ENCODE results near the gene MACROD2.

MACROD2 gene

GRCh38 chr20:15599961-15600360 lies 1604.6 kb downstream of the MACROD2 start:
- H3K27me3 ChIP-seq (ENCODE audit: low read depth) = no peaks in the 10 kb centered on the region
- H3K4me1 ChIP-seq = no peaks in the 10 kb centered on the region
- in situ Hi-C loops (cut with MboI; ENCODE audit: low sequenced_read_pairs) = no loop called here
- no peaks in the 10 kb centered on the region for H3K9me3 ChIP-seq
- H3K4me3 ChIP-seq = no peak overlapping the region
- no peak for DNase-seq (ENCODE audit: low spot score in 2 of 2)
- H3K36me3 ChIP-seq (replicated peaks) = no peaks in the 10 kb centered on the region

- no peak overlapping the region for H3K4me3 ChIP-seq
- H3K36me3 ChIP-seq (replicated peaks) = no peaks in the 10 kb centered on the region
- in situ Hi-C loops (cut with MboI; ENCODE audit: low sequenced_read_pairs) = no loop called here
- H3K9me3 ChIP-seq = no peaks in the 10 kb centered on the region
- H3K4me1 ChIP-seq = no peaks in the 10 kb centered on the region
- no peaks in the 10 kb centered on the region for H3K27me3 ChIP-seq (ENCODE audit: low read depth)
- no peak for DNase-seq (ENCODE audit: low spot score in 2 of 2)
These were observed 1605.2 kb downstream of the MACROD2 start for GRCh38 chr20:15600565-15600964.

DNA sequence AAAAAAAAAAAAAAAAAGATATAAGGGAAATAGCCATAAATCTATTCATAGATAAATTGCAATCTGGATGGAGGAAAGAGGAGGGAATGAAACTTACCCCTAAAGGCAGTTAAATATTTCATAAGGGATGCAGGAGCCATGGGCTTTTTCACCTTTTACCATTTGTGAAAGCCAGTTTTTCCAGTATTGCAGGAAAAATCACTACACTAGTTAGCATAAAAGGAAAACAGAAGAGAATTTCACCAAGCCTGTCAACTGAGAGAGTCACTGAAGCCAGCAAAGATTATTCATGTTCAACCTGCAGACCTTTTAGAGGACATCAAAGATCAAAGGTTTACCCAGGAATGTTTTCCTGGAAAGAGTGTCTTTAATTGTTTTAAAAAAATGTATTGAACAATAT lies 1608.2 kb downstream of the MACROD2 start:
- no peaks in the 10 kb centered on the region for H3K9me3 ChIP-seq
- H3K36me3 ChIP-seq (replicated peaks) = no peaks in the 10 kb centered on the region
- in situ Hi-C loops (cut with MboI; ENCODE audit: low sequenced_read_pairs) = no loop called here
- H3K4me3 ChIP-seq = no peak overlapping the region
- no peaks in the 10 kb centered on the region for H3K4me1 ChIP-seq
- DNase-seq (ENCODE audit: low spot score in 2 of 2) = no peak
- H3K27me3 ChIP-seq (ENCODE audit: low read depth) = no peaks in the 10 kb centered on the region

GRCh38 chr20:15603978-15604805 lies 1608.9 kb downstream of the MACROD2 start:
- no peak for DNase-seq (ENCODE audit: low spot score in 2 of 2)
- no peaks in the 10 kb centered on the region for H3K4me1 ChIP-seq
- H3K27me3 ChIP-seq (ENCODE audit: low read depth) = no peaks in the 10 kb centered on the region
- H3K36me3 ChIP-seq (replicated peaks) = no peaks in the 10 kb centered on the region
- H3K4me3 ChIP-seq = no peak overlapping the region
- H3K9me3 ChIP-seq = no peaks in the 10 kb centered on the region
- in situ Hi-C loops (cut with MboI; ENCODE audit: low sequenced_read_pairs) = no loop called here

DNA sequence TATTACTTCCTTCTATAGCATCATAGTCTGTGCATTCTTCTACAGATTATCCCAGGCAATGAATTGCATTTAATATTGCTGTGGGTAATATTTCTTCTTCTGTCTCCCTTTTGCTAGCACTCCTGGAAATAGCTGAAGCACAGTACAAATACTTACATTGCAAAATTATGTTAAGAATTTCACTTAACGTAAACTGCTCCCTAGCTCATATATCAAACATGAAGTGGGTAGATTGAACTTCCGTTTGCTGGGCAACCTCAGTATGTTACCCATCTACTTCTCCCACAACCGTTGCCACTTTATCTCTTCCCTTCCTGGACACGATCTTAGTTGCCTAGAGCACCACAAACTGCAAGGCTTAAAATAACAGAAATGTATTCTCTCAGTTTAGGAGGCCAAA lies 1614.6 kb downstream of the MACROD2 start:
- in situ Hi-C loops (cut with MboI; ENCODE audit: low sequenced_read_pairs) = no loop called here
- Histone ChIP-seq H3K9me3 (no peaks in the 10 kb centered on the region), H3K36me3 (replicated peaks) (no peaks in the 10 kb centered on the region), H3K4me1 (no peaks in the 10 kb centered on the region; the same call in 1 of the 2 replicates), H3K27me3 (ENCODE audit: low read depth) (no peaks in the 10 kb centered on the region), H3K4me3 (no peak overlapping the region)
- DNase-seq (ENCODE audit: low spot score in 2 of 2) = no peak

DNA sequence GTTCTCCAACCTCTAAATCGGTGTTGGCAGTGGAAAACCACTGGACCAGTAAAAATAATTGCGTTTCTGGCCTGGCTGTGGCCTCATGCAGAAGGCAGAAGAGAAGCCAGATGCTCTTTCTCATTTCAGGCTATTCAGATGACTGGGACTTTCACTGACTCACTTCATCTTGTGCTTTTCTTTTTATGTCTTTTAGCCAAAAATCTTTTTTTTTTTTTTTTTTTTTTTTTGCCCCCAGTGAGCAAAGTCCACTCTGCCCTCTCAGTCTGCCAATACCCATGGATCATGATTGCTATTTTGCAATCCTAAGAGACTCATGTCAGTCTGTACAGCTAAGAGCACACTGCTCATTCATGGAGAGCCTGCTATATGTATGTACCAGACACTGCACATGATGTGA lies 1615.5 kb downstream of the MACROD2 start:
- Histone ChIP-seq H3K36me3 (replicated peaks) (no peaks in the 10 kb centered on the region), H3K27me3 (ENCODE audit: low read depth) (no peaks in the 10 kb centered on the region), H3K4me3 (no peak overlapping the region), H3K9me3 (no peaks in the 10 kb centered on the region), H3K4me1 (no peaks in the 10 kb centered on the region; the same call in 1 of the 2 replicates)
- in situ Hi-C loops (cut with MboI; ENCODE audit: low sequenced_read_pairs) = no loop called here
- DNase-seq (ENCODE audit: low spot score in 2 of 2) = no peak

- no peaks in the 10 kb centered on the region for H3K27me3 ChIP-seq (ENCODE audit: low read depth)
- H3K9me3 ChIP-seq = no peaks in the 10 kb centered on the region
- DNase-seq (ENCODE audit: low spot score in 2 of 2) = no peak
- in situ Hi-C loops (cut with MboI; ENCODE audit: low sequenced_read_pairs) = no loop called here
- H3K36me3 ChIP-seq (replicated peaks) = no peaks in the 10 kb centered on the region
- no peaks in the 10 kb centered on the region; the same call in 1 of the 2 replicates for H3K4me1 ChIP-seq
- no peak overlapping the region for H3K4me3 ChIP-seq
These were observed 1616.2 kb downstream of the MACROD2 start for GRCh38 chr20:15611541-15611940.

- DNase-seq (ENCODE audit: low spot score in 2 of 2) = no peak
- in situ Hi-C loops (cut with MboI; ENCODE audit: low sequenced_read_pairs) = no loop called here
- no peaks in the 10 kb centered on the region; the same call in 1 of the 2 replicates for H3K4me1 ChIP-seq
- H3K4me3 ChIP-seq = no peak overlapping the region
- H3K9me3 ChIP-seq = no peaks in the 10 kb centered on the region
- H3K27me3 ChIP-seq (ENCODE audit: low read depth) = no peaks in the 10 kb centered on the region
- H3K36me3 ChIP-seq (replicated peaks) = no peaks in the 10 kb centered on the region
These were observed 1616.9 kb downstream of the MACROD2 start for GRCh38 chr20:15612198-15612597.

DNA sequence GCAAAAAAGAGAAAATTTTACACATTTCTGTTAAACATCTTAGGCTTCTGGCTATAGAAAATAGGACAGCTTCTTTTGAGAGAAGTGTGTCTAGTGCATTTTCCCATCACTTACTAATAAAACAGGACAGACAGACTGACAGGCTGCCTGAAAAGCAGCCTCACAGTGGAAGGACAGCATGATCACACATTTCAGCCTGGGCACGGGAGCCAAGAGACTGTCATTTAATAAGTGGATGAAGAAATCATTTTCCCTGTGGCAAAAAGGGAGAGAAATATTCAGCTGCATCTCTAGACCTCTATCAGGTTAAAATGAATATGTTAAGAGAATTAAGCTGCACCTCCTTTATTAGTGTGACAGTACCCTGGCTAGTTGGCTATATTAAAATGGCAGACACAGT lies 1617.5 kb downstream of the MACROD2 start:
- Histone ChIP-seq H3K36me3 (replicated peaks) (no peaks in the 10 kb centered on the region), H3K4me3 (no peak overlapping the region), H3K27me3 (ENCODE audit: low read depth) (no peaks in the 10 kb centered on the region), H3K9me3 (no peaks in the 10 kb centered on the region), H3K4me1 (no peaks in the 10 kb centered on the region; the same call in 1 of the 2 replicates)
- no peak for DNase-seq (ENCODE audit: low spot score in 2 of 2)
- in situ Hi-C loops (cut with MboI; ENCODE audit: low sequenced_read_pairs) = no loop called here

DNA sequence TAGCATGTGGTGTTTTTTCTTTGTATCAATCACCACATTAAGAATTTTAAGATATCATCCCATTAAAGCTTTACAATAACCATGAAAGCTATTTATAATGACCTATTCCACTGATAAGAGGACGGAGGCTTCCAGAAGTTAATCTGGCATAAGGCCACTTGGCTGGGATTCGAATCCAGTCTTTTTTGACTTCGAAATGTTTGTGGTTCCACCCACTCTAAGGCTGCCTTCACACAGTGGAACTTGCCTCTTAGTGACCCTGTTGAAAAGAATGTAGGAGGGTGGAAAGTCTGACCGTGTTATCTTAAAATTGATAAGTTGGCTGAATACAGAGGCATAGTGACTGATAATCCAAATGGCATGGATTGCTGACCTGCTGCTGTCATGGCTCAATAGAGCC lies 1618.2 kb downstream of the MACROD2 start:
- Histone ChIP-seq H3K27me3 (ENCODE audit: low read depth) (no peaks in the 10 kb centered on the region), H3K4me1 (no peaks in the 10 kb centered on the region; the same call in 1 of the 2 replicates), H3K36me3 (replicated peaks) (no peaks in the 10 kb centered on the region), H3K4me3 (no peak overlapping the region), H3K9me3 (no peaks in the 10 kb centered on the region)
- DNase-seq (ENCODE audit: low spot score in 2 of 2) = no peak
- in situ Hi-C loops (cut with MboI; ENCODE audit: low sequenced_read_pairs) = no loop called here

- no peaks in the 10 kb centered on the region; the same call in 1 of the 2 replicates for H3K4me1 ChIP-seq
- no peak overlapping the region for H3K4me3 ChIP-seq
- H3K9me3 ChIP-seq = no peaks in the 10 kb centered on the region
- no peak for DNase-seq (ENCODE audit: low spot score in 2 of 2)
- H3K36me3 ChIP-seq (replicated peaks) = no peaks in the 10 kb centered on the region
- H3K27me3 ChIP-seq (ENCODE audit: low read depth) = no peaks in the 10 kb centered on the region
- in situ Hi-C loops (cut with MboI; ENCODE audit: low sequenced_read_pairs) = no loop called here
These were observed 1621.3 kb downstream of the MACROD2 start for GRCh38 chr20:15616626-15617025.

- Histone ChIP-seq H3K4me1 (no peaks in the 10 kb centered on the region), H3K4me3 (no peak overlapping the region), H3K9me3 (no peaks in the 10 kb centered on the region), H3K27me3 (ENCODE audit: low read depth) (no peaks in the 10 kb centered on the region), H3K36me3 (replicated peaks) (no peaks in the 10 kb centered on the region)
- in situ Hi-C loops (cut with MboI; ENCODE audit: low sequenced_read_pairs) = no loop called here
- no peak for DNase-seq (ENCODE audit: low spot score in 2 of 2)
These were observed 1622.8 kb downstream of the MACROD2 start for GRCh38 chr20:15618110-15618509.

DNA sequence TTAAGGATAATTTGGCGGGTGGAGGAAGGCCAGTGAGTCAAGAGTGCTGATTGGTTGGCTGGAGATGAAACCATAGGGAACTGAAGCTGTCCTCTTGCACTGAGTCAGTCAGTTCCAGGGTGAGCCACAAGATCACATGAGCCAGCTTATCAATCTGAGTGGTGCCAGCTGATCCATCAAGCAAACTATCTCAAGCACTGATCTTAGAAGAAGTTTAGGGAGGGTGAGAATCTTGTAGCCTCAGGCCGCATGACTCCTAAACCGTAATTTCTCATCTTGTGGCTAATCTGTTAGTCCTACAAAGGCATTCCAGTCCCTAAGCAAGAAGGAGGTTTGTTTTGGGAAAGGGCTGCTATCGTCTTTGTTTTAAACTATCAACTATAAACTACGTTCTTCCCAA lies 1623.6 kb downstream of the MACROD2 start:
- H3K27me3 ChIP-seq (ENCODE audit: low read depth) = no peaks in the 10 kb centered on the region
- no peak overlapping the region for H3K4me3 ChIP-seq
- no peak for DNase-seq (ENCODE audit: low spot score in 2 of 2)
- H3K4me1 ChIP-seq = no peaks in the 10 kb centered on the region
- no peaks in the 10 kb centered on the region for H3K9me3 ChIP-seq
- no peaks in the 10 kb centered on the region for H3K36me3 ChIP-seq (replicated peaks)
- in situ Hi-C loops (cut with MboI; ENCODE audit: low sequenced_read_pairs) = no loop called here

GRCh38 chr20:15619341-15619740 lies 1624.0 kb downstream of the MACROD2 start:
- H3K9me3 ChIP-seq = no peaks in the 10 kb centered on the region
- no peaks in the 10 kb centered on the region for H3K4me1 ChIP-seq
- no peak overlapping the region for H3K4me3 ChIP-seq
- H3K36me3 ChIP-seq (replicated peaks) = no peaks in the 10 kb centered on the region
- in situ Hi-C loops (cut with MboI; ENCODE audit: low sequenced_read_pairs) = no loop called here
- no peaks in the 10 kb centered on the region for H3K27me3 ChIP-seq (ENCODE audit: low read depth)
- no peak for DNase-seq (ENCODE audit: low spot score in 2 of 2)

DNA sequence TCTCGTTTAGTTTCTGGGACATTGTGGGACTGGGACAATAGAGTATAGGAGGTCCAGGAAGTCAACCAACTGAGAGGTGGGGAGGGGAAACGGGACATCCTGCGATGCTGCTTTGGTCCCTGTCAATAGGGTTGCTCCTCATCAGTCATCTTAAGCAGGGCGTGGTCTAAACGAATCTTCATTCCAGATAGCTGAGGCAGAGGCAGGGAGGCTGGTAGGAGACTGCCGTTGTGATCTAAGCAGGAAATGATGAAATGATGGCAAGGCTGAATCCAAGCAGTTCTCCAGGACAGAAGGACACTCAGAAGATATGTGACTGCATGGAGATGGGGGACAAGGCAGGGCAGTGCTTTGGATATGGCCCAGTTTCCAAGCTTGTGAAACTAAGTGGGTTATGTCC lies 1624.5 kb downstream of the MACROD2 start:
- H3K27me3 ChIP-seq (ENCODE audit: low read depth) = no peaks in the 10 kb centered on the region
- no peaks in the 10 kb centered on the region for H3K36me3 ChIP-seq (replicated peaks)
- H3K9me3 ChIP-seq = no peaks in the 10 kb centered on the region
- no peaks in the 10 kb centered on the region for H3K4me1 ChIP-seq
- H3K4me3 ChIP-seq = no peak overlapping the region
- in situ Hi-C loops (cut with MboI; ENCODE audit: low sequenced_read_pairs) = no loop called here
- DNase-seq (ENCODE audit: low spot score in 2 of 2) = no peak

All from HAP-1 (cell line).